Activated CD8-positive, alpha-beta memory T cell treated with anti-CD3 and anti-CD28 coated beads, Interleukin-2, amount 10 ng/mL, durations not matched to agents 7 days and 5 days (primary cell): ENCODE results near the gene ZMYND8. TPM values are rescaled to one million over a fixed set of nuclear protein-coding genes. Genes with fewer than 3 reads are reported as not detected.
"Not testable (repeated sequence)": the region's sequence is repeated elsewhere in the genome, so short reads cannot be mapped to it uniquely, and the experiment has no call there.

Experiments used
- ATAC-seq: fragments of 150-1000 bp; cut with Tn5 transposase; one replicate; pipeline ENCODE4 v1.10.0; 2021; ENCODE audit warnings: moderate library complexity
- CTCF ChIA-PET: fragments of 350-600 bp; sonication (Branson Sonifier 250); formaldehyde crosslinking; loops from one replicate; lab custom pipeline; 2021; ENCODE audit warnings: antibody characterized with exemption; lab: Charles Lee
- DNase-seq: peaks from one replicate; pipeline ENCODE4 v3.0.0-alpha.2; 2020
- H3K27ac Mint-ChIP-seq: one replicate; pipeline ENCODE4 v1.8.0; 2021; ENCODE audit warnings: mild to moderate bottlenecking, mixed read lengths
- H3K27me3 Mint-ChIP-seq: one replicate; pipeline ENCODE4 v1.8.0; 2021; ENCODE audit warnings: mixed read lengths
- H3K36me3 Mint-ChIP-seq: one replicate; pipeline ENCODE4 v1.8.0; 2021; ENCODE audit warnings: mild to moderate bottlenecking, mixed read lengths
- H3K4me1 Mint-ChIP-seq: one replicate; pipeline ENCODE4 v1.8.0; 2021; ENCODE audit warnings: mixed read lengths
- H3K4me3 Mint-ChIP-seq: one replicate; pipeline ENCODE4 v1.8.0; 2021; ENCODE audit warnings: mild to moderate bottlenecking, moderate library complexity, mixed read lengths
- H3K9me3 Mint-ChIP-seq: one replicate; pipeline ENCODE4 v1.8.0; 2022; ENCODE audit warnings: low read depth, mixed read lengths
- total RNA-seq, 2 experiments: library from RNA; stranded (reverse); gene quantifications; one replicate each; pipeline ENCODE4 v1.2.3, GENCODE V29; 2021

ZMYND8 gene
- total RNA-seq, 2 experiments from 2014 or later = 39.4 to 45.2 TPM

DNA sequence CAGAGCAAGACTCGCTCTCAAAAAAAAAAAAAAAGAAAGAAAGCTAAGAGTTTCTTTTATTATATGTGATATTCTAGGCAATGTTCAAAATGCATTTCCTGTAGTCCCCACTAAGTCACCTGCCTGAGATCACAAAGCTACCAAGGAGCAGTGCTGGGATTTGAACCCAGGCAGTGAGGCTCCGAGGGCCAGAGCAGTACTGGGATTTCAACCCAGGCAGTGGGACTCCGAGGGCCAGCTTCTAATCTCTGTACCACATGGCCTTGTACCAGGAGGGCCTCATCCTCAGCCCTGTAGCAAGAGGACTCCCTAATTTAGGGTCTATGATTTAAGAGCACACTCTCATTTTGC lies 39.7 kb downstream of the ZMYND8 start:
- H3K4me3 Mint-ChIP-seq = no peak overlapping the region
- H3K27ac Mint-ChIP-seq = peak overlapping the region; percentile 86
- peaks cover 14% of the 10 kb centered on the region for H3K36me3 Mint-ChIP-seq
- H3K4me1 Mint-ChIP-seq = peaks cover 50% of the 10 kb centered on the region
- DNase-seq = no peak
- H3K9me3 Mint-ChIP-seq = no peaks in the 10 kb centered on the region
- no peaks in the 10 kb centered on the region for H3K27me3 Mint-ChIP-seq
- CTCF ChIA-PET = interaction anchor here (0.9 to 5.3 kb wide), 4 partner anchors 42 to 288 kb away, joined by 3 to 30 read pairs (median 4); no protein-coding TSS in a partner anchor
- no peak for ATAC-seq

GRCh38 chr20:47315339-47316056 lies 41.0 kb downstream of the ZMYND8 start:
- DNase-seq (no peak), ATAC-seq (no peak)
- Mint-ChIP-seq H3K4me3 (no peak overlapping the region), H3K36me3 (peaks cover 14% of the 10 kb centered on the region), H3K9me3 (no peaks in the 10 kb centered on the region), H3K27me3 (no peaks in the 10 kb centered on the region), H3K4me1 (peaks cover 40% of the 10 kb centered on the region), H3K27ac (no peak overlapping the region)
- CTCF ChIA-PET = interaction anchor here (0.8 to 5.3 kb wide), 4 partner anchors 8 to 68 kb away, joined by 3 to 30 read pairs (median 3); no protein-coding TSS in a partner anchor

DNA sequence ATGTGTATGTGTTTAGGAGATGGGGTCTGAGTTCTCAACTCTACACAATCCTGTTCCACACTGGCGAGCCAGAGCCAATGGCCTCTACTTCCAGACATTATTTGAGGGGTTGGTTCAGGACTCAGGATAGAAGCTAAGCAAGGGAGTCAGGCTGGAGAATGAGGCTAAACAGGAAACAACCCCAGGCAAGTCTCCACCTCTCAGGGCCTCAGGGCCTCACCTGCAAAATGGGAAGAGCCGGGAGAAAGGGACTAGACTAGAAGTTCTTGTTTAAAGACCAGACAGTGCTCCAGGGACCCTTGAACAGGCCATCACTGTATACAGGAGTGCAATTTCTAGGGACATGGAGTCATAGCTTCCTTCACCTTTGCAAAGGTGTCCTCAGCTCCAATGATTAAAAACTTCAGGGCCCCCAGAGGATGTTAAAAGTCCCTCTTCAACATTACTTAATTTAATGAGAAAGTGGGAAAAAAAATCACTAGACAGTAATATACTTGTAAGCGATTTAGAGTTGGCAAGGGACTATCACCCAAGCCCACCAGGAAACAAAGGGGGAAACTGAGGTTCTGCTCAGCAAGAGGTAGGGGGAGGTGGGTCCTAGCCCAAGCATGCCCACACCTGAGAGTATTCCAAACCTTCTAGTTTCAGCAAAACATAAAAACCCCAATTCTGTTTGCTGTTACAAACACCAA lies 41.7 kb downstream of the ZMYND8 start:
- DNase-seq = no peak

DNA sequence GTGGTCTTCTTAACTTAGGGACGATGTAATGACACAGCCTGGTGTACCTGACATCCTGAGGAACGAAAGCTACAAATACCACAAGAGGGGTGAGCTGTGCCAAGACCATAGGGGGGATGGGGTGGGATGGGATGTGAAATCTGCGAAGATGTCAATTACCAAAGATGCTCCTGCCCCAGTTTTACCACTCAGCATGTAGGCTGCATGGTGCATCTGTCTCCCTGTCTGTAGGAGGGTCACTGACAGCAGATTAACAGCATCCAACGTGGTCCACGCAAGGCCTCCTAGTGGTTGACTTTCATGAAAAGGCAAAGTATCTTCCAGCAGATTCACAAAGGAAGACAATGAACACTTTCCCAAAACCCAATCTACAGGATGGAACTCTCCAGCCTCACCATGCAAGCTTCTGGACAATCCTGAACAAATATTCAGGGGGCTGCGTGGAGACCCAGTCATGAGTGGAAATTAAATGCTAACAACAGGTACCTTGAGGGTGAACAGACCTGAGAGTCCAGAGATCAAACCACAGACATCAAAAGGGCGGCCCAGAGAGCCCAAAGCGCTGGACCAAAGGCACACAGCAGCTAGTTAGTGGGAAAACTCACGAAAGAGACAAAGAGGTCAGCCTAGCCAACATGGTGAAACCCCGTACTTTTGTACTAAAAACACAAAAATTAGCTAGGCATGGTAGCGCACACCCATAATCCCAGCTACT lies 44.4 kb downstream of the ZMYND8 start:
- Mint-ChIP-seq H3K36me3 (peaks cover 15% of the 10 kb centered on the region), H3K4me3 (no peak overlapping the region), H3K27ac (no peak overlapping the region), H3K27me3 (no peaks in the 10 kb centered on the region), H3K9me3 (no peaks in the 10 kb centered on the region), H3K4me1 (peaks cover 11% of the 10 kb centered on the region)
- ATAC-seq (no peak), DNase-seq (no peak)
- CTCF ChIA-PET = no interaction called here

More for the DNA sequence above, 41.7 kb downstream of the ZMYND8 start:
- H3K4me1 Mint-ChIP-seq = peaks cover 35% of the 10 kb centered on the region
- H3K27ac Mint-ChIP-seq = no peak overlapping the region
- no peaks in the 10 kb centered on the region for H3K9me3 Mint-ChIP-seq
- no peaks in the 10 kb centered on the region for H3K27me3 Mint-ChIP-seq
- CTCF ChIA-PET = interaction anchor here (0.8 to 5.3 kb wide), 2 partner anchors 9 to 69 kb away, joined by 3 to 30 read pairs; no protein-coding TSS in a partner anchor
- H3K4me3 Mint-ChIP-seq = no peak overlapping the region
- ATAC-seq = no peak
- H3K36me3 Mint-ChIP-seq = peaks cover 14% of the 10 kb centered on the region

DNA sequence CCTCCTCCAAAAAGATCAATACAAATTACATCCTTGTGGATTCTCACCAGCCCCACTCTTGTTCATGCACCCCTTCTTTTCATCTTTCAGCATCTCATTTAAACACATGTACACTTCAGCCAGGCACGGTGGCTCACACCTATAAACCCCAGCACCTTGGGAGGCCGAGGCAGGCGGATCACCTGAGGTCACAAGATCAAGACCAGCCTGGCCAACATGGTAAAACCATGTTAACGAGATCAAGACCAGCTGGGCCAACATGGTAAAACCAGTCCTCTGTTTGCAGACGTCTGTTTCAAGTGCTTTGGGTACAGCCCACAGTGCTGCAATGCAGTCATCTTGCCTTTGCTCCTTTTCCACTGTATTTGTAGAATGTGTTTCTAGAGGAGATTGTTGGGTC lies 45.3 kb downstream of the ZMYND8 start:
- CTCF ChIA-PET = no interaction called here
- H3K4me3 Mint-ChIP-seq = no peak overlapping the region
- H3K36me3 Mint-ChIP-seq = peaks cover 20% of the 10 kb centered on the region
- H3K9me3 Mint-ChIP-seq = no peaks in the 10 kb centered on the region
- ATAC-seq (no peak), DNase-seq (no peak)
- H3K27me3 Mint-ChIP-seq = no peaks in the 10 kb centered on the region
- H3K27ac Mint-ChIP-seq = no peak overlapping the region
- H3K4me1 Mint-ChIP-seq = peaks cover 10% of the 10 kb centered on the region

DNA sequence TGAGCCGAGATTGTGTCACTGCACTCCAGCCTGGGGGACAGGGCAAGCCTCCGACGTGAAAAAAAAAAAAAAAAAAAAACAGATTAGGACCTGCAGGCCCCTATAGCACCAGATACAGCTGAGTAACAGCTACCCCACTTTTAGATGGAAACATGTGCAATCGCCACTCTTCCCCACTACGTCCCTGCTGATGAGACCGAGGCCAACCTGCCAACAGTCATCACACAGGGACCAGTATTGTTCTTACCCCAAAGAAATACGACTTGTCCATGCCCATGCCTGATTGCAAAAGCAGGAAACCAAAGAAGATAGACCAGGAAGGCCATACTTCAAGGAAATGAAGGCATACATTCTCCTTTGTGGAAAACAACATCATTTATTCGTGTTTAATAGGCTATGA lies 45.8 kb downstream of the ZMYND8 start:
- peaks cover 15% of the 10 kb centered on the region for H3K4me1 Mint-ChIP-seq
- CTCF ChIA-PET = no interaction called here
- H3K9me3 Mint-ChIP-seq = no peaks in the 10 kb centered on the region
- ATAC-seq (no peak), DNase-seq (no peak)
- no peak overlapping the region for H3K4me3 Mint-ChIP-seq
- no peak overlapping the region for H3K27ac Mint-ChIP-seq
- peaks cover 24% of the 10 kb centered on the region for H3K36me3 Mint-ChIP-seq
- H3K27me3 Mint-ChIP-seq = no peaks in the 10 kb centered on the region

DNA sequence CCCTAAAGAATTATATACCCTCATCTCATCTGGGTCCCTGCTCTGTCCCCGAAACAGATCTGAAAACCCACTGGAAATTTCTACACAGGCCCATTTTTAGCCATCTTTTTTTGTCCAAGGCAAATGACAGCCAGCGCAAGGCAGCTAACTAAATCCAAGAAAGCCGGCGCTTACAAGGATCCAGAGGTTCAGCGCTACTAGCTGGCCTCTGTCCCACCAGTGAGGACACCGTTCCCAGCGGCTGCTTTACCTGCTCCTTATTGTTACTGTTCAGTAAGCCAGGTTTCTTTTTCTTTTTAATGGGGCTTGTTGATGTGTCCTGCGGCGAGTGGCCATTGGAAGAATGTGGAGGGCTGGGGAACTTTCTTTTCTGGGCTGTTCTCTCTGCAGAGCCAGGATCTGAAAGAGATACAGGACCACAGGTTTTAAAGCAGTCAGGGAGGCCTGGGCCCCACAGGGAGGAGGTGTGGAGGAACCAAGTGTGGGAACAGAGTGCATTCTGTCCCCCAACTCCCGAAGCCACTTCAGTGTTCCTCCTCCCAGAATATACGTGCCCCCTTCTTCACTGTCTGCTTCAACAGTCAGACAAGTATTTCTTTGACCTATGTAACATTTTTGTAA lies 46.6 kb downstream of the ZMYND8 start:
- Mint-ChIP-seq H3K4me1 (peaks cover 16% of the 10 kb centered on the region), H3K9me3 (no peaks in the 10 kb centered on the region), H3K27me3 (no peaks in the 10 kb centered on the region), H3K4me3 (no peak overlapping the region), H3K36me3 (peaks cover 24% of the 10 kb centered on the region), H3K27ac (no peak overlapping the region)
- DNase-seq (no peak), ATAC-seq (no peak)
- CTCF ChIA-PET = interaction anchor here (4.1 kb wide), 1 partner anchor 74 kb away, joined by 17 read pairs; no protein-coding TSS in a partner anchor

DNA sequence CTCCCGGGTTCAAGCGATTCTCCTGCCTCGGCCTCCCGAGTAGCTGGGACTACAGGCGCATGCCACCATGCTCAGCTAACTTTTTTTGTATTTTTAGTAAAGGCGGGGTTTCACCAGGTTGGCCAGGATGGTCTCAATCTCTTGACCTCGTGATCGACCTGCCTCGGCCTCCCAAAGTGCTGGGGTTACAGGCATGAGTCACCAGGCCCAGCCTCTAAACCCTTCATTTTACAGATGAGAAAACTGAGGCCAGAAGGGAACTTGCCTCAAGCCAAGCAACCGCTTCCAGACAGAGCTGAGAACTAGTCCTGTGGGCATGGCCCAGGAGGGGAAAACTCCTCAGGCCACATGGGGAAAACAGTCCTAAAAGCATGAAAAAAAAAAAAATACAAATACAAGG lies 47.1 kb downstream of the ZMYND8 start:
- H3K4me1 Mint-ChIP-seq = peaks cover 18% of the 10 kb centered on the region
- no peaks in the 10 kb centered on the region for H3K27me3 Mint-ChIP-seq
- no peak overlapping the region for H3K4me3 Mint-ChIP-seq
- DNase-seq (no peak), ATAC-seq (no peak)
- H3K36me3 Mint-ChIP-seq = peaks cover 22% of the 10 kb centered on the region
- no peak overlapping the region for H3K27ac Mint-ChIP-seq
- CTCF ChIA-PET = interaction anchor here (4.1 kb wide), 1 partner anchor 74 kb away, joined by 17 read pairs; no protein-coding TSS in a partner anchor
- no peaks in the 10 kb centered on the region for H3K9me3 Mint-ChIP-seq

DNA sequence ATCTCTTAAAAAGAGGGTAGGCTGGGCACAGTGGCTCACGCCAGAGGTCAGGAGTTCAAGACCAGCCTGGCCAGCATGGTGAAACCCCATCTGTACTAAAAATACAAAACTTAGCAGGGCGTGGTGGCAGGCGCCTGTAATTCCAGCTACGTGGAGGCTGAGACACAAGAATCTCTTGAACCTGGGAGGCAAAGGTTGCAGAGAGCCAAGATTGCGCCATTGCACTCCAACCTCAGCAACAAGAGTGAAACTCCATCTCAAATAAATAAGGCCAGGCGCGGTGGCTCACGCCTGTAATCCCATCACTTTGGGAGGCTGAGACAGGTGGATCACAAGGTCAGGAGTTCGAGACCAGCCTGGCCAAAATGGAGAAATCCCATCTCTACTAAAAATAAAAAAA lies 48.9 kb downstream of the ZMYND8 start:
- not testable (repeated sequence) for ATAC-seq

DNA sequence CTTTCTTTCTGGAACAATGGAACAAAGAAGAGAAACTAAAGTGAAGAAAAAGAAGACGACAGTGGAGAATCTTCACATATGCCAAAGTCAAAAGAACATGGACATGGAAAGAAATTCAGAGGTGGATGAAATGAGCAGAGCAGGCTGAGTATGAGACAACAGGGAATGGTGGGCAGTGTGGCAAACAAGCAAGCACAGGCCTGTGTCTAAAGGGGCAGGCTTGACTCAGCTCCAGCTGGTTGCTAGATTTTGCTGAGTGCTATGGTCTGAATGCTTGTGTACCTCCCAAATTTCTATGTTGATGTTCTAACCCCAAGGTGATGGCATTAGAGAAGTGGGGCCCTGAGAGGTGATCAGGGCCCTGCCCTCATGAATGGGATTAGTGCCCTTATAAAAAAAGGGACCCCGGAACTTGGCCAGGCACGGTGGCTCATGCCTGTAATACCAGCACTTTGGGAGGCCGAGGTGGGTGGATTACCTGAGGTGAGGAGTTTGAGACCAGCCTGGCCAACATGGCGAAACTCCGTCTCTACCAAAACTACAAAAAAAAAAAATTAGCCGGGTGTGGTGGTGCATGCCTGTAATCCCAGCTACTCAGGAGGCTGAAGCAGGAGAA lies 49.6 kb downstream of the ZMYND8 start:
- no peak overlapping the region for H3K27ac Mint-ChIP-seq
- no peaks in the 10 kb centered on the region for H3K9me3 Mint-ChIP-seq
- H3K36me3 Mint-ChIP-seq = peaks cover 28% of the 10 kb centered on the region

More for the DNA sequence above, 48.9 kb downstream of the ZMYND8 start:
- H3K4me3 Mint-ChIP-seq, DNase-seq, H3K27ac Mint-ChIP-seq, H3K27me3 Mint-ChIP-seq, H3K9me3 Mint-ChIP-seq: not testable (repeated sequence)
- Mint-ChIP-seq H3K4me1 (peaks cover 18% of the 10 kb centered on the region), H3K36me3 (peaks cover 25% of the 10 kb centered on the region)
- CTCF ChIA-PET = interaction anchor here (4.1 kb wide), 1 partner anchor 76 kb away, joined by 17 read pairs; no protein-coding TSS in a partner anchor

GRCh38 chr20:47306095-47306494 lies 50.4 kb downstream of the ZMYND8 start:
- CTCF ChIA-PET = interaction anchor here (1.5 to 4.1 kb wide), 2 partner anchors 15 to 78 kb away, joined by 3 to 17 read pairs; no protein-coding TSS in a partner anchor
- peaks cover 34% of the 10 kb centered on the region for H3K36me3 Mint-ChIP-seq
- peaks cover 18% of the 10 kb centered on the region for H3K4me1 Mint-ChIP-seq
- no peak overlapping the region for H3K4me3 Mint-ChIP-seq
- H3K27ac Mint-ChIP-seq = no peak overlapping the region
- no peaks in the 10 kb centered on the region for H3K27me3 Mint-ChIP-seq
- no peak for ATAC-seq
- no peak for DNase-seq
- no peaks in the 10 kb centered on the region for H3K9me3 Mint-ChIP-seq

More for the DNA sequence above, 49.6 kb downstream of the ZMYND8 start:
- Mint-ChIP-seq H3K4me3 (no peak overlapping the region), H3K27me3 (no peaks in the 10 kb centered on the region), H3K4me1 (peaks cover 18% of the 10 kb centered on the region)
- ATAC-seq (no peak), DNase-seq (no peak)
- CTCF ChIA-PET = interaction anchor here (1.5 to 4.1 kb wide), 2 partner anchors 15 to 77 kb away, joined by 3 to 17 read pairs; no protein-coding TSS in a partner anchor

DNA sequence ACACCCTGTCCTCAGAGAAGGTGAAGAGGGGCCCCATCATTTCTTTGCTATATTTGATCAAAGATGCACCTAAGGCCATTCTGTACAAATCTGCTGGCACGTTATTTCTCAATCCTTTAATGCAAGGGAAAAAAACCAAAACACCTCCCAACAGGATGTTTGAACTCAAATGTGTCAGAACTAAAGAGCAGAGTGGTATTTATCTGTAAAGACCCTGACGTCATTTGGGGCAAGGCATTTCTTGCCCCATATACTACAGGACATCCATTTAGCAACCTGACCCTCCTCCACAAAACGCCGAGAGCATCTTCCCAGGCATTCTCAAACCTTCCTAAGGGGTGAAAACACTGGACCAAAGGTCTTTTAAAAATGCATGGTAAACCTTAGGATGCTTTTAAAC lies 50.8 kb downstream of the ZMYND8 start:
- Mint-ChIP-seq H3K36me3 (peaks cover 34% of the 10 kb centered on the region), H3K27me3 (no peaks in the 10 kb centered on the region), H3K9me3 (no peaks in the 10 kb centered on the region), H3K4me3 (no peak overlapping the region), H3K4me1 (peaks cover 18% of the 10 kb centered on the region), H3K27ac (peak overlapping the region; percentile 54)
- ATAC-seq = no peak
- DNase-seq = no peak
- CTCF ChIA-PET = interaction anchor here (1.5 to 4.1 kb wide), 2 partner anchors 16 to 78 kb away, joined by 3 to 17 read pairs; no protein-coding TSS in a partner anchor
